Measurements from ENCODE around the gene HNRNPDL.

- TF ChIP-seq, protein P1, sequence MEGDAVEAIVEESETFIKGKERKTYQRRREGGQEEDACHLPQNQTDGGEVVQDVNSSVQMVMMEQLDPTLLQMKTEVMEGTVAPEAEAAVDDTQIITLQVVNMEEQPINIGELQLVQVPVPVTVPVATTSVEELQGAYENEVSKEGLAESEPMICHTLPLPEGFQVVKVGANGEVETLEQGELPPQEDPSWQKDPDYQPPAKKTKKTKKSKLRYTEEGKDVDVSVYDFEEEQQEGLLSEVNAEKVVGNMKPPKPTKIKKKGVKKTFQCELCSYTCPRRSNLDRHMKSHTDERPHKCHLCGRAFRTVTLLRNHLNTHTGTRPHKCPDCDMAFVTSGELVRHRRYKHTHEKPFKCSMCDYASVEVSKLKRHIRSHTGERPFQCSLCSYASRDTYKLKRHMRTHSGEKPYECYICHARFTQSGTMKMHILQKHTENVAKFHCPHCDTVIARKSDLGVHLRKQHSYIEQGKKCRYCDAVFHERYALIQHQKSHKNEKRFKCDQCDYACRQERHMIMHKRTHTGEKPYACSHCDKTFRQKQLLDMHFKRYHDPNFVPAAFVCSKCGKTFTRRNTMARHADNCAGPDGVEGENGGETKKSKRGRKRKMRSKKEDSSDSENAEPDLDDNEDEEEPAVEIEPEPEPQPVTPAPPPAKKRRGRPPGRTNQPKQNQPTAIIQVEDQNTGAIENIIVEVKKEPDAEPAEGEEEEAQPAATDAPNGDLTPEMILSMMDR (IDR thresholded peaks at IDR 0.05; ENCODE audit: poor library complexity, severe bottlenecking), result no peak
- TF ChIP-seq SMC3 (conservative IDR thresholded peaks at IDR 0.05; ENCODE audit: poor library complexity) (no peak), RAD21 (conservative IDR thresholded peaks at IDR 0.05) (no peak), POLR2AphosphoS5 (IDR thresholded peaks at IDR 0.05) (no peak), TAF1 (IDR thresholded peaks at IDR 0.05; ENCODE audit: low read depth) (no peak)
Measured at GRCh38 chr4:82436130-82436529, 5.9 kb upstream of the HNRNPDL start.

Data from neural cell (in vitro differentiated cells).